ENCODE measurements around the gene ISG20L2.

GRCh38 chr1:156746728-156747631 is 18.4 kb upstream of the ISG20L2 start:
- peak in 1 of 2 donors; percentile 23 for TF ChIP-seq CTCF (conservative IDR thresholded peaks at IDR 0.05 in 1 of 2, IDR thresholded peaks at IDR 0.05 in 1 of 2; ENCODE audit: extremely low read depth in 1 of 2, insufficient read depth in 1 of 2, low read depth in 1 of 2, low read length in 2 of 2)
- no peak for TF ChIP-seq EZH2 (IDR thresholded peaks at IDR 0.05; ENCODE audit: borderline replicate concordance, low read length)
